Stimulated activated memory B cell treated with anti-CD40 and anti-IgM and Interleukin-4, amounts not matched to agents 10 μg/mL and 1 μg/mL and 100 μg/mL, for 72 hours (primary cell): Measurements from ENCODE around the gene PRTN3.

ENCODE experiments used
- ATAC-seq: fragments of 150-1000 bp; cut with Tn5 transposase; 2 replicates; pipeline ENCODE4 v1.10.0; 2021
- H3K27ac Mint-ChIP-seq: one replicate; pipeline ENCODE4 v1.8.0; 2022; ENCODE audit warnings: mild to moderate bottlenecking, mixed read lengths
- H3K27me3 Mint-ChIP-seq: one replicate; pipeline ENCODE4 v1.8.0; 2022; ENCODE audit warnings: mixed read lengths
- H3K36me3 Mint-ChIP-seq: one replicate; pipeline ENCODE4 v1.8.0; 2022; ENCODE audit warnings: mixed read lengths
- H3K4me1 Mint-ChIP-seq: one replicate; pipeline ENCODE4 v1.8.0; 2022; ENCODE audit warnings: mixed read lengths
- H3K4me3 Mint-ChIP-seq: one replicate; pipeline ENCODE4 v1.8.0; 2022; ENCODE audit warnings: mild to moderate bottlenecking, moderate library complexity, mixed read lengths
- H3K9me3 Mint-ChIP-seq: one replicate; pipeline ENCODE4 v1.8.0; 2022; ENCODE audit warnings: mixed read lengths

The PRTN3 gene

GRCh38 chr19:800360-801029, 40.3 kb upstream of the PRTN3 start:
- no peaks in the 10 kb centered on the region for H3K27me3 Mint-ChIP-seq
- H3K9me3 Mint-ChIP-seq = no peaks in the 10 kb centered on the region
- H3K36me3 Mint-ChIP-seq = peaks cover 47% of the 10 kb centered on the region
- H3K4me3 Mint-ChIP-seq = peak overlapping the region; percentile 89
- ATAC-seq = no peak
- peaks cover 52% of the 10 kb centered on the region for H3K4me1 Mint-ChIP-seq
- peak overlapping the region; percentile 90 for H3K27ac Mint-ChIP-seq

GRCh38 chr19:801030-801860, 39.6 kb upstream of the PRTN3 start:
- H3K27ac Mint-ChIP-seq = peak overlapping the region; percentile 90
- H3K36me3 Mint-ChIP-seq = peaks cover 47% of the 10 kb centered on the region

GRCh38 chr19:801861-802497, 38.8 kb upstream of the PRTN3 start:
- H3K9me3 Mint-ChIP-seq = no peaks in the 10 kb centered on the region
- H3K4me1 Mint-ChIP-seq = peaks cover 48% of the 10 kb centered on the region
- H3K4me3 Mint-ChIP-seq = peak overlapping the region; percentile 15
- peak overlapping the region; percentile 90 for H3K27ac Mint-ChIP-seq
- peaks cover 53% of the 10 kb centered on the region for H3K36me3 Mint-ChIP-seq
- no peak for ATAC-seq
- no peaks in the 10 kb centered on the region for H3K27me3 Mint-ChIP-seq

More at GRCh38 chr19:801030-801860, 39.6 kb upstream of the PRTN3 start:
- H3K27me3 Mint-ChIP-seq = no peaks in the 10 kb centered on the region
- no peak for ATAC-seq
- no peaks in the 10 kb centered on the region for H3K9me3 Mint-ChIP-seq
- H3K4me3 Mint-ChIP-seq = peak overlapping the region; percentile 48
- peaks cover 52% of the 10 kb centered on the region for H3K4me1 Mint-ChIP-seq

- H3K36me3 Mint-ChIP-seq = peaks cover 59% of the 10 kb centered on the region
- ATAC-seq = no peak
- no peak overlapping the region for H3K27ac Mint-ChIP-seq
Observed at GRCh38 chr19:802498-803098, 38.2 kb upstream of the PRTN3 start.

GRCh38 chr19:803099-803561, 37.7 kb upstream of the PRTN3 start:
- Mint-ChIP-seq H3K36me3 (peaks cover 64% of the 10 kb centered on the region), H3K4me3 (no peak overlapping the region), H3K27ac (no peak overlapping the region), H3K4me1 (peaks cover 57% of the 10 kb centered on the region), H3K27me3 (no peaks in the 10 kb centered on the region), H3K9me3 (no peaks in the 10 kb centered on the region)
- ATAC-seq = no peak

More at GRCh38 chr19:802498-803098, 38.2 kb upstream of the PRTN3 start:
- Mint-ChIP-seq H3K27me3 (no peaks in the 10 kb centered on the region), H3K9me3 (no peaks in the 10 kb centered on the region), H3K4me3 (no peak overlapping the region), H3K4me1 (peaks cover 54% of the 10 kb centered on the region)

GRCh38 chr19:803686-804418, 36.9 kb upstream of the PRTN3 start:
- H3K27me3 Mint-ChIP-seq = no peaks in the 10 kb centered on the region
- peaks cover 55% of the 10 kb centered on the region for H3K4me1 Mint-ChIP-seq
- no peaks in the 10 kb centered on the region for H3K9me3 Mint-ChIP-seq
- ATAC-seq = no peak
- no peak overlapping the region for H3K27ac Mint-ChIP-seq
- no peak overlapping the region for H3K4me3 Mint-ChIP-seq
- H3K36me3 Mint-ChIP-seq = peaks cover 65% of the 10 kb centered on the region

- Mint-ChIP-seq H3K4me3 (no peak overlapping the region), H3K27ac (no peak overlapping the region), H3K36me3 (peaks cover 59% of the 10 kb centered on the region), H3K9me3 (no peaks in the 10 kb centered on the region), H3K27me3 (no peaks in the 10 kb centered on the region), H3K4me1 (peaks cover 48% of the 10 kb centered on the region)
- no peak for ATAC-seq
Observed at GRCh38 chr19:804419-805165, 36.2 kb upstream of the PRTN3 start.

GRCh38 chr19:805166-805551, 35.6 kb upstream of the PRTN3 start:
- Mint-ChIP-seq H3K27me3 (no peaks in the 10 kb centered on the region), H3K27ac (no peak overlapping the region), H3K4me1 (peaks cover 42% of the 10 kb centered on the region), H3K9me3 (no peaks in the 10 kb centered on the region), H3K36me3 (peaks cover 59% of the 10 kb centered on the region), H3K4me3 (no peak overlapping the region)
- ATAC-seq = peak; percentile 22

- Mint-ChIP-seq H3K4me3 (no peak overlapping the region), H3K27me3 (no peaks in the 10 kb centered on the region), H3K36me3 (peaks cover 61% of the 10 kb centered on the region), H3K4me1 (peaks cover 35% of the 10 kb centered on the region), H3K27ac (no peak overlapping the region), H3K9me3 (no peaks in the 10 kb centered on the region)
- peak; percentile 41 for ATAC-seq
Observed at GRCh38 chr19:805600-806550, 34.9 kb upstream of the PRTN3 start.

- H3K4me1 Mint-ChIP-seq = peaks cover 25% of the 10 kb centered on the region
- H3K9me3 Mint-ChIP-seq = no peaks in the 10 kb centered on the region
- H3K4me3 Mint-ChIP-seq = no peak overlapping the region
- peaks cover 68% of the 10 kb centered on the region for H3K36me3 Mint-ChIP-seq
- no peak overlapping the region for H3K27ac Mint-ChIP-seq
- no peak for ATAC-seq
- no peaks in the 10 kb centered on the region for H3K27me3 Mint-ChIP-seq
Observed at GRCh38 chr19:806815-807421, 33.9 kb upstream of the PRTN3 start.

- Mint-ChIP-seq H3K36me3 (peaks cover 62% of the 10 kb centered on the region), H3K27ac (no peak overlapping the region), H3K4me3 (no peak overlapping the region), H3K4me1 (peaks cover 16% of the 10 kb centered on the region), H3K27me3 (no peaks in the 10 kb centered on the region), H3K9me3 (no peaks in the 10 kb centered on the region)
- ATAC-seq = no peak
Observed at GRCh38 chr19:807627-808422, 33.0 kb upstream of the PRTN3 start.

- Mint-ChIP-seq H3K4me1 (peaks cover 10% of the 10 kb centered on the region), H3K9me3 (no peaks in the 10 kb centered on the region), H3K4me3 (no peak overlapping the region), H3K36me3 (peaks cover 60% of the 10 kb centered on the region), H3K27me3 (no peaks in the 10 kb centered on the region), H3K27ac (no peak overlapping the region)
- ATAC-seq = no peak
Observed at GRCh38 chr19:808423-808775, 32.4 kb upstream of the PRTN3 start.
